ENCODE measurements around the gene LZTS2. TPM values are rescaled to one million over a fixed set of nuclear protein-coding genes. Genes with fewer than 3 reads are reported as not detected.

Gene LZTS2
- total RNA-seq, 1 donor from 2014 or later: 52.2 TPM

DNA sequence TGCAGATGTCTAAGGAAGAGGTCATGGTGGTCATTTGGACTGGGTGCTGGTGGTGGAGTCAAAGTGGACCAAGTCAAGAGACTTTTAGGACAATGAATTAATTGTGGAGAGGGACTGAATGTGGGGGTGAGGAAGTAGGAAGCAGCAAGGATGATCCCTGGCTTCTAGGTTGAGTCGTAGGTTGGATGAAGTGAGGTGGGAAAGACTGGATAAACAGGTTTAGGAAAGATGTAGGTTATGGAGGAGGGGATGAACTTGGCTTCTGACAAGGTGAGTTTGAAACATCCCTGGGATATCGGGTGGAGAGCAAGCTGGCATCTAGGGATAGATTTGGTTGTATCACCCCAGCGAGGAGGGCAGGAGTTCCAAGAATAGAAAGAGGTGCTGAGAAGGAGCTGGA lies 22.7 kb upstream of the LZTS2 start:
- TF ChIP-seq, protein P1, sequence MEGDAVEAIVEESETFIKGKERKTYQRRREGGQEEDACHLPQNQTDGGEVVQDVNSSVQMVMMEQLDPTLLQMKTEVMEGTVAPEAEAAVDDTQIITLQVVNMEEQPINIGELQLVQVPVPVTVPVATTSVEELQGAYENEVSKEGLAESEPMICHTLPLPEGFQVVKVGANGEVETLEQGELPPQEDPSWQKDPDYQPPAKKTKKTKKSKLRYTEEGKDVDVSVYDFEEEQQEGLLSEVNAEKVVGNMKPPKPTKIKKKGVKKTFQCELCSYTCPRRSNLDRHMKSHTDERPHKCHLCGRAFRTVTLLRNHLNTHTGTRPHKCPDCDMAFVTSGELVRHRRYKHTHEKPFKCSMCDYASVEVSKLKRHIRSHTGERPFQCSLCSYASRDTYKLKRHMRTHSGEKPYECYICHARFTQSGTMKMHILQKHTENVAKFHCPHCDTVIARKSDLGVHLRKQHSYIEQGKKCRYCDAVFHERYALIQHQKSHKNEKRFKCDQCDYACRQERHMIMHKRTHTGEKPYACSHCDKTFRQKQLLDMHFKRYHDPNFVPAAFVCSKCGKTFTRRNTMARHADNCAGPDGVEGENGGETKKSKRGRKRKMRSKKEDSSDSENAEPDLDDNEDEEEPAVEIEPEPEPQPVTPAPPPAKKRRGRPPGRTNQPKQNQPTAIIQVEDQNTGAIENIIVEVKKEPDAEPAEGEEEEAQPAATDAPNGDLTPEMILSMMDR (IDR thresholded peaks at IDR 0.05; ENCODE audit: unreplicated experiment): no peak
- no peak for DNase-seq (ENCODE audit: low spot score)
- Mint-ChIP-seq H3K36me3 (ENCODE audit: low read depth, unreplicated experiment) (peaks cover 13% of the 10 kb centered on the region), H3K4me1 (ENCODE audit: unreplicated experiment) (no peaks in the 10 kb centered on the region), H3K27ac (ENCODE audit: unreplicated experiment) (no peak overlapping the region), H3K4me3 (ENCODE audit: unreplicated experiment) (no peak overlapping the region), H3K27me3 (ENCODE audit: unreplicated experiment) (peaks cover 8% of the 10 kb centered on the region), H3K9me3 (ENCODE audit: unreplicated experiment) (no peaks in the 10 kb centered on the region)

DNA sequence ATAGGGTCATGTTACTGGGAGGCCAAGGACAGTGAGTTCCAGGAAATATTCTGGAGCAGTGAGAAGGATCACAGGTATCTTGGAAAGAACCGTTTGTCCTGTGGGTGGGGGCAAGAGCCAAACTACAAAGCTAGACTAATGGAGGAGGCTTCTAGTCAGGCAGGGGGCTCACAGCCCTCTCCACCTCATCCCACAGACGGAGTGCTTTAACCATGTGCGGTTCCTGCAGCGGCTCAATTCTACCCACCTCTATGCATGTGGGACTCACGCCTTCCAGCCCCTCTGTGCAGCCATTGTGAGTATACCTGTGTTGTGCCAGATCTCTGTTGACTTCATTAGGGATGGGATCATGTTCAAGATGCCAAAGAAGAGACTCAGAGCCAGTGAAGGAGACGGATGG lies 22.2 kb upstream of the LZTS2 start:
- Mint-ChIP-seq H3K27ac (ENCODE audit: unreplicated experiment) (no peak overlapping the region), H3K27me3 (ENCODE audit: unreplicated experiment) (peaks cover 6% of the 10 kb centered on the region), H3K4me1 (ENCODE audit: unreplicated experiment) (no peaks in the 10 kb centered on the region), H3K9me3 (ENCODE audit: unreplicated experiment) (no peaks in the 10 kb centered on the region), H3K36me3 (ENCODE audit: low read depth, unreplicated experiment) (peaks cover 18% of the 10 kb centered on the region), H3K4me3 (ENCODE audit: unreplicated experiment) (no peak overlapping the region)
- TF ChIP-seq, protein P1 (IDR thresholded peaks at IDR 0.05; ENCODE audit: unreplicated experiment): no peak
- DNase-seq (ENCODE audit: low spot score): no peak

DNA sequence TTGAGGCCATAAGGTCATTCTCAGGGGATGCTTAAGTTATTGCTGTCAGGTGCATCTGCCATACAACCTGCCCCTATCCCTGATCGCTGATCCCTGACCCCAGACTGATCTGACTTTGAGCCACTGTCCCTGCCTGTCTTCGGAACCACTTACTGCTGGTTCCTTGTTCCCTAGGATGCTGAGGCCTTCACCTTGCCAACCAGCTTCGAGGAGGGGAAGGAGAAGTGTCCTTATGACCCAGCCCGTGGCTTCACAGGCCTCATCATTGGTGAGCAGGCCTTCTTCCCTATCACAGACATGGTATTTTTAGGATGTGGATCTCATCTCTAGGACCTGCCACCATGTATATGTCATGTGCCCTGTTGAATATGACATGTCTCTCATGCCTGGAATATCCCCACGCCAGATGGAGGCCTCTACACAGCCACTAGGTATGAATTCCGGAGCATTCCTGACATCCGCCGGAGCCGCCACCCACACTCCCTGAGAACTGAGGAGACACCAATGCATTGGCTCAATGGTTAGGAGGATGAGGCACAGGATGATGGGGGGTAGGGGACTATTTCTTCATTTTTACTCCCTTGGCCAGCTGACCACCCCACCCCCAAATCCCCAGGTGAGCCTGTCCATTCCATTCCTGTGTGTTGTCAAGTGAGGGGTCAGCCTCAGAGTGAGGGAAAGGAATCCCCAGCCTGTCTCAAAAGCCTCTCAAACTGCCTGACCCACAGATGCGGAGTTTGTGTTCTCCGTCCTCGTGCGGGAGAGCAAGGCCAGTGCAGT lies 21.3 kb upstream of the LZTS2 start:
- peaks cover 8% of the 10 kb centered on the region for H3K27me3 Mint-ChIP-seq (ENCODE audit: unreplicated experiment)
- H3K4me1 Mint-ChIP-seq (ENCODE audit: unreplicated experiment): no peaks in the 10 kb centered on the region
- H3K36me3 Mint-ChIP-seq (ENCODE audit: low read depth, unreplicated experiment): peaks cover 24% of the 10 kb centered on the region
- no peak overlapping the region for H3K27ac Mint-ChIP-seq (ENCODE audit: unreplicated experiment)
- H3K9me3 Mint-ChIP-seq (ENCODE audit: unreplicated experiment): no peaks in the 10 kb centered on the region
- TF ChIP-seq, protein P1 (IDR thresholded peaks at IDR 0.05; ENCODE audit: unreplicated experiment): no peak
- DNase-seq (ENCODE audit: low spot score): no peak
- H3K4me3 Mint-ChIP-seq (ENCODE audit: unreplicated experiment): no peak overlapping the region

DNA sequence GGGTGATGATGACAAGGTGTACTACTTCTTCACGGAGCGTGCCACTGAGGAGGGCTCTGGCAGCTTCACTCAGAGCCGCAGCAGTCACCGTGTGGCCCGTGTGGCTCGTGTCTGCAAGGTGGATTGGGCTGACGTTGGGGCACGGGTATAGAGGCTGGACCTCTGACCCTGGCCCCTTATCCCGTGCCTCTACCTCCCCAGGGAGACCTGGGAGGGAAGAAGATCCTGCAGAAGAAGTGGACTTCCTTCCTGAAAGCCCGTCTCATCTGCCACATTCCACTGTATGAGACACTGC lies 20.8 kb upstream of the LZTS2 start:
- TF ChIP-seq, protein P1 (IDR thresholded peaks at IDR 0.05; ENCODE audit: unreplicated experiment): no peak
- H3K9me3 Mint-ChIP-seq (ENCODE audit: unreplicated experiment): no peaks in the 10 kb centered on the region
- H3K27ac Mint-ChIP-seq (ENCODE audit: unreplicated experiment): no peak overlapping the region
- H3K36me3 Mint-ChIP-seq (ENCODE audit: low read depth, unreplicated experiment): peaks cover 24% of the 10 kb centered on the region
- no peak for DNase-seq (ENCODE audit: low spot score)
- peaks cover 8% of the 10 kb centered on the region for H3K27me3 Mint-ChIP-seq (ENCODE audit: unreplicated experiment)
- H3K4me3 Mint-ChIP-seq (ENCODE audit: unreplicated experiment): peak overlapping the region; percentile 57
- H3K4me1 Mint-ChIP-seq (ENCODE audit: unreplicated experiment): no peaks in the 10 kb centered on the region

DNA sequence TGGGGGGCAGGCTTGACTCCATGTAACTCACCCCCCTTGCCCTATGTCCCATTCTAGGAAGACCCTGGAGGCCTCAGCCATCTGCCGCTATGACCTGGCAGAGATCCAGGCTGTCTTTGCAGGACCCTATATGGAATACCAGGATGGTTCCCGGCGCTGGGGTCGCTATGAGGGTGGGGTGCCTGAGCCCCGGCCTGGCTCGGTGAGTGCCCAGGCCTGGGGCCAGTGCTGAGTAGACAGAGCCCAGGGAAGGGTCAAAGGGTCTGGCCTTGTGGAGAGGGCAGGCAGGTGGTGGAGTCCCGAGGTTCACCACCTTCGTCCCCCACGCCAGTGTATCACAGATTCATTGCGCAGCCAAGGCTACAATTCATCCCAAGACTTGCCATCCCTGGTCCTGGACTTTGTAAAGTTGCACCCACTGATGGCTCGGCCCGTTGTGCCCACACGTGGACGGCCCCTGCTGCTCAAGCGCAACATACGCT lies 19.8 kb upstream of the LZTS2 start:
- no peak overlapping the region for H3K27ac Mint-ChIP-seq (ENCODE audit: unreplicated experiment)

More for the DNA sequence above, 19.8 kb upstream of the LZTS2 start:
- no peak for DNase-seq (ENCODE audit: low spot score)
- H3K4me3 Mint-ChIP-seq (ENCODE audit: unreplicated experiment): no peak overlapping the region
- H3K27me3 Mint-ChIP-seq (ENCODE audit: unreplicated experiment): peaks cover 11% of the 10 kb centered on the region
- no peaks in the 10 kb centered on the region for H3K9me3 Mint-ChIP-seq (ENCODE audit: unreplicated experiment)
- peaks cover 24% of the 10 kb centered on the region for H3K36me3 Mint-ChIP-seq (ENCODE audit: low read depth, unreplicated experiment)
- H3K4me1 Mint-ChIP-seq (ENCODE audit: unreplicated experiment): no peaks in the 10 kb centered on the region
- TF ChIP-seq, protein P1 (IDR thresholded peaks at IDR 0.05; ENCODE audit: unreplicated experiment): no peak
